Central memory CD8-positive, alpha-beta T cell (primary cell): ENCODE results near the gene MBNL1.
A peak's percentile ranks its signal among the peaks of the same experiment; 100 is the strongest.

Experiments used
- ATAC-seq: fragments of 150-1000 bp; cut with Tn5 transposase; replicated peaks from 2 replicates; pipeline ENCODE4 v1.10.0; 2022; ENCODE audit warnings: mild to moderate bottlenecking, moderate FRiP score, moderate number of reproducible peaks; ENCODE audit not compliant: poor library complexity, severe bottlenecking; ENCODE audit errors: extremely low read depth
- DNase-seq, 2 donors: peaks; one replicate each; pipeline ENCODE4 v3.0.0; 2021; ENCODE audit warnings: low spot score in 2 of 2
- H3K27ac Mint-ChIP-seq: one replicate; pipeline ENCODE4 v1.8.0; 2022; ENCODE audit warnings: low read depth, mild to moderate bottlenecking, moderate library complexity, mixed read lengths
- H3K27me3 Mint-ChIP-seq: one replicate; pipeline ENCODE4 v1.8.0; 2022; ENCODE audit warnings: mixed read lengths
- H3K36me3 Mint-ChIP-seq: one replicate; pipeline ENCODE4 v1.8.0; 2022; ENCODE audit warnings: mild to moderate bottlenecking, moderate library complexity, mixed read lengths; ENCODE audit not compliant: insufficient read depth
- H3K4me1 Mint-ChIP-seq: one replicate; pipeline ENCODE4 v1.8.0; 2022; ENCODE audit warnings: mixed read lengths
- H3K4me3 Mint-ChIP-seq: one replicate; pipeline ENCODE4 v1.8.0; 2022; ENCODE audit warnings: mild to moderate bottlenecking, moderate library complexity, mixed read lengths
- H3K9me3 Mint-ChIP-seq: one replicate; pipeline ENCODE4 v1.8.0; 2022; ENCODE audit warnings: mixed read lengths

MBNL1 gene

DNA sequence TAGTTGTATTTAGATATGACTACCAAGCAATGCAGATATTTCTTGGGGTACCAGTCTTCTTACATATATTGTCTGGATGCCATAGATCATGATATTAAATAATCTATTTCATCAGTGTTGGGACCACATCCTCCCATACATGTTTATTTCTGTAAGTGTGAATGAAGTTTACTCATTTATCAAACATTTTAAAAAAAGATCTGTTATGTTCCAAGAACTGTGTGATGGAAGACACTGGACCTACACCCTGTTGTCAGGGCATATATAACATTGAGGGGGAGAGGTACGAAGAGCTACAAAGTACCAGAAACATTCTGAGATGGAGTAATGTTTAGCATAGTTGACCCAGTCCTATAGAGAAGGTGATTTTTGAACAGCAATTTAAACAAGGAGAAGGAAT, 26.6 kb downstream of the MBNL1 start:
- Mint-ChIP-seq H3K36me3 (peaks cover 49% of the 10 kb centered on the region), H3K4me1 (peaks cover 72% of the 10 kb centered on the region), H3K9me3 (no peaks in the 10 kb centered on the region), H3K27ac (peak overlapping the region; percentile 73), H3K4me3 (peak overlapping the region; percentile 72), H3K27me3 (no peaks in the 10 kb centered on the region)
- DNase-seq, result no peak
- peak; percentile 25 for ATAC-seq

GRCh38 chr3:152295806-152296205, 27.1 kb downstream of the MBNL1 start:
- peak overlapping the region; percentile 73 for H3K27ac Mint-ChIP-seq
- peaks cover 53% of the 10 kb centered on the region for H3K36me3 Mint-ChIP-seq
- DNase-seq (no peak), ATAC-seq (no peak)
- H3K9me3 Mint-ChIP-seq, result no peaks in the 10 kb centered on the region
- H3K27me3 Mint-ChIP-seq, result no peaks in the 10 kb centered on the region
- H3K4me1 Mint-ChIP-seq, result peaks cover 72% of the 10 kb centered on the region
- peak overlapping the region; percentile 72 for H3K4me3 Mint-ChIP-seq

GRCh38 chr3:152296382-152296781, 27.7 kb downstream of the MBNL1 start:
- H3K27ac Mint-ChIP-seq, result peak overlapping the region; percentile 73
- peaks cover 71% of the 10 kb centered on the region for H3K4me1 Mint-ChIP-seq
- ATAC-seq (no peak), DNase-seq (no peak)
- no peaks in the 10 kb centered on the region for H3K9me3 Mint-ChIP-seq
- H3K27me3 Mint-ChIP-seq, result no peaks in the 10 kb centered on the region
- H3K4me3 Mint-ChIP-seq, result peak overlapping the region; percentile 72
- peaks cover 56% of the 10 kb centered on the region for H3K36me3 Mint-ChIP-seq

- H3K4me1 Mint-ChIP-seq, result peaks cover 68% of the 10 kb centered on the region
- no peaks in the 10 kb centered on the region for H3K27me3 Mint-ChIP-seq
- ATAC-seq, result no peak
- peak overlapping the region; percentile 73 for H3K27ac Mint-ChIP-seq
- no peak for DNase-seq
- H3K4me3 Mint-ChIP-seq, result peak overlapping the region; percentile 72
- H3K9me3 Mint-ChIP-seq, result no peaks in the 10 kb centered on the region
- peaks cover 59% of the 10 kb centered on the region for H3K36me3 Mint-ChIP-seq
Measured at GRCh38 chr3:152296971-152297370, 28.2 kb downstream of the MBNL1 start.

DNA sequence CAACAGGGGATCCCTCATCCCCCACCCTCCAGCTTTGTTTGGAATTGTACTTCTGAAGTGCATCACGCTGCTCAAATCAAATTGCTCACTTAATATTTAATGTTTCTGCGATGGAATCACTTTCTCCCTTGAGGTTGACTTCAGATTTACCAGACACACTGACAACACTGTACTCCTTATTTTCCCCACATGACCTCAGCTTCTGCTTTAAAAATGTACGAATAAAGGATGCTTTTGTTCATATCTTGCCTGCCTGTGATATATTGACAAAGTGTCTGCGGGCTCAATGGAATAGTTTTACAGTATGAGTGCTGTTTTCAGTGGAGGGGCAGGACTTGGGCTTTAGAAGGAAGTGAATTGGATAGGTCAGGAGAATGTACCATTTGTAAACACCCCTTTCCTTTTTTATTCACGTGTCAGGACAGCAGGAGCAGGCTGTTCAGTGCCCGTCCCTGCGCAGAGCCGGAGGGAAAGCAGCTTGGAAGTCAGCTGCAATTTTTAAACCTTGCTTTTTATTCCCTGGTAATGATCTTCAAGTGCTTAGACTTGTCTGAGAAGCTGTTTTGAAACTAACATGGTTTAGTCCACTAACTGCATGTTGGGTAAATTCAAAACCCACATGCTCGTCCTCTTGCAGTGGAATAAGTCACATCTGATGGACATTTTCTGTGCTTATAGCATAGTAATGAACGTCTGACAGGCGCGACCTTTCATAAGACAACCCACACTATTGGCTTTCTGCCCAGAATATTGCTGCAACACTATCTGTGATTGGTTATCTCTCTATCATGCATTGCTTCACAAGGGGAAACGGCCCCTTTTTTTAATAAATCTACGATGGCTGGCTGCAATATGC, 29.9 kb downstream of the MBNL1 start:
- DNase-seq (peak; percentile 45 to 83), ATAC-seq (peak; percentile 75)
- Mint-ChIP-seq H3K4me3 (peak overlapping the region; percentile 75), H3K9me3 (no peaks in the 10 kb centered on the region), H3K27me3 (no peaks in the 10 kb centered on the region), H3K36me3 (peaks cover 61% of the 10 kb centered on the region), H3K27ac (peak overlapping the region; percentile 89), H3K4me1 (peaks cover 62% of the 10 kb centered on the region)

GRCh38 chr3:152299249-152299976, 30.7 kb downstream of the MBNL1 start:
- peaks cover 62% of the 10 kb centered on the region for H3K36me3 Mint-ChIP-seq
- H3K9me3 Mint-ChIP-seq, result no peaks in the 10 kb centered on the region
- ATAC-seq (peak; percentile 71), DNase-seq (peak in 1 of 2 donors; percentile 57)
- peak overlapping the region; percentile 75 for H3K4me3 Mint-ChIP-seq
- H3K4me1 Mint-ChIP-seq, result peaks cover 66% of the 10 kb centered on the region
- H3K27me3 Mint-ChIP-seq, result no peaks in the 10 kb centered on the region
- peak overlapping the region; percentile 89 for H3K27ac Mint-ChIP-seq

- Mint-ChIP-seq H3K4me1 (peaks cover 69% of the 10 kb centered on the region), H3K4me3 (peak overlapping the region; percentile 75), H3K27me3 (no peaks in the 10 kb centered on the region), H3K27ac (peak overlapping the region; percentile 89), H3K9me3 (no peaks in the 10 kb centered on the region), H3K36me3 (peaks cover 64% of the 10 kb centered on the region)
- no peak for ATAC-seq
- no peak for DNase-seq
Measured at GRCh38 chr3:152300029-152300731, 31.5 kb downstream of the MBNL1 start.

GRCh38 chr3:152301745-152302181, 33.0 kb downstream of the MBNL1 start:
- peaks cover 68% of the 10 kb centered on the region for H3K4me1 Mint-ChIP-seq
- H3K4me3 Mint-ChIP-seq, result peak overlapping the region; percentile 54
- H3K9me3 Mint-ChIP-seq, result no peaks in the 10 kb centered on the region
- H3K36me3 Mint-ChIP-seq, result peaks cover 58% of the 10 kb centered on the region
- ATAC-seq, result no peak
- no peak for DNase-seq
- peak overlapping the region; percentile 89 for H3K27ac Mint-ChIP-seq
- H3K27me3 Mint-ChIP-seq, result no peaks in the 10 kb centered on the region

DNA sequence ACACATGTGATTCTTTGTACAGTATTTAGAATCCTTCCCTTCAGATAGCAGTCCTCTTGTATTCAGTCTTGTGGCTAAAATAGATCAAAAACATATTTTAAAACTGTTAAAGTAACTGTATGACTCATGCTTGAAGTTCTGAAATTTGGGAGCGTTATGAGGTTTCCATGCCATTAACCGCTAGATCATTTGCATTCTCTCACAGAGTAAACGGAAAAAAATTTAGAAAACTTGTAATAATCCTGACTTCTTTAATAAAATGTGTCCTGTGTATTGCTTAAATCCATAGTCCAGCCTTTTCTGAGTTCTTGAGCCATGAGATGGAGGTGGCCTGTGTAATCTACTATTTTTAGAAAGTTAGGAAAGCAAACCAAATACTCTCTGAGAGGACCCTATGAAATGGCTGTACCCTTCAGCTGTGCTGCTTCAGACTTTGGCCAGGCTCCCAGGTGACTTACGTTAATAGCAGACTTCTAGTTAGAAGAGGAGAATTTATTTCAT, 33.8 kb downstream of the MBNL1 start:
- ATAC-seq, result peak; percentile 31
- H3K27ac Mint-ChIP-seq, result peak overlapping the region; percentile 89
- peaks cover 65% of the 10 kb centered on the region for H3K36me3 Mint-ChIP-seq
- DNase-seq, result no peak
- H3K27me3 Mint-ChIP-seq, result no peaks in the 10 kb centered on the region
- no peaks in the 10 kb centered on the region for H3K9me3 Mint-ChIP-seq
- peaks cover 64% of the 10 kb centered on the region for H3K4me1 Mint-ChIP-seq
- H3K4me3 Mint-ChIP-seq, result peak overlapping the region; percentile 61

- DNase-seq (no peak), ATAC-seq (no peak)
- no peaks in the 10 kb centered on the region for H3K27me3 Mint-ChIP-seq
- peaks cover 68% of the 10 kb centered on the region for H3K4me1 Mint-ChIP-seq
- H3K27ac Mint-ChIP-seq, result peak overlapping the region; percentile 61
- peaks cover 59% of the 10 kb centered on the region for H3K36me3 Mint-ChIP-seq
- H3K9me3 Mint-ChIP-seq, result no peaks in the 10 kb centered on the region
- H3K4me3 Mint-ChIP-seq, result no peak overlapping the region
Measured at GRCh38 chr3:152304160-152304559, 35.4 kb downstream of the MBNL1 start.

- no peak for DNase-seq
- peaks cover 56% of the 10 kb centered on the region for H3K36me3 Mint-ChIP-seq
- H3K9me3 Mint-ChIP-seq, result no peaks in the 10 kb centered on the region
- H3K27ac Mint-ChIP-seq, result peak overlapping the region; percentile 61
- ATAC-seq, result no peak
- H3K27me3 Mint-ChIP-seq, result no peaks in the 10 kb centered on the region
- H3K4me3 Mint-ChIP-seq, result no peak overlapping the region
- peaks cover 68% of the 10 kb centered on the region for H3K4me1 Mint-ChIP-seq
Measured at GRCh38 chr3:152305075-152305474, 36.3 kb downstream of the MBNL1 start.

- Mint-ChIP-seq H3K4me3 (peak overlapping the region; percentile 28), H3K9me3 (no peaks in the 10 kb centered on the region), H3K4me1 (peaks cover 48% of the 10 kb centered on the region), H3K36me3 (peaks cover 41% of the 10 kb centered on the region), H3K27me3 (no peaks in the 10 kb centered on the region), H3K27ac (peak overlapping the region; percentile 91)
- no peak for ATAC-seq
- no peak for DNase-seq
Measured at GRCh38 chr3:152307829-152308474, 39.2 kb downstream of the MBNL1 start.
